ENCODE data around the gene TMEM254.
A peak's percentile ranks its signal among the peaks of the same experiment; 100 is the strongest.
"Not testable (repeated sequence)": the region's sequence is repeated elsewhere in the genome, so short reads cannot be mapped to it uniquely, and the experiment has no call there.

Gene TMEM254

GRCh38 chr10:80078448-80079311 lies at the start of gene TMEM254:
TSS of gene TMEM254 (plus strand) at chr10:80078665. CDS start at chr10:80078700, 35 bp downstream.
- peak; percentile 89 to 91 for DNase-seq

GRCh38 chr10:80029205-80029604 lies 49.3 kb upstream of the TMEM254 start:
- not testable (repeated sequence) for DNase-seq

GRCh38 chr10:80029865-80030264 lies 48.6 kb upstream of the TMEM254 start:
- DNase-seq, result not testable (repeated sequence)

GRCh38 chr10:80032503-80032902 lies 46.0 kb upstream of the TMEM254 start:
- DNase-seq, result no peak

- DNase-seq, result not testable (repeated sequence)
Observed at GRCh38 chr10:80034766-80035165, 43.7 kb upstream of the TMEM254 start.

GRCh38 chr10:80035430-80035829 lies 43.0 kb upstream of the TMEM254 start:
- DNase-seq, result not testable (repeated sequence)

- DNase-seq, result not testable (repeated sequence)
Observed at GRCh38 chr10:80036921-80037500, 41.5 kb upstream of the TMEM254 start.

GRCh38 chr10:80038226-80038625 lies 40.2 kb upstream of the TMEM254 start:
- not testable (repeated sequence) for DNase-seq

- no peak for DNase-seq
Observed at GRCh38 chr10:80041162-80041561, 37.3 kb upstream of the TMEM254 start.

GRCh38 chr10:80044935-80045334 lies 33.5 kb upstream of the TMEM254 start:
- peak in 1 of 2 experiments; percentile 17 for DNase-seq

- DNase-seq, result peak; percentile 79 to 80
Observed at GRCh38 chr10:80046629-80047441, 31.6 kb upstream of the TMEM254 start.

- DNase-seq, result no peak
Observed at GRCh38 chr10:80050752-80051151, 27.7 kb upstream of the TMEM254 start.

- no peak for DNase-seq
Observed at GRCh38 chr10:80051993-80052392, 26.5 kb upstream of the TMEM254 start.

GRCh38 chr10:80055760-80056159 lies 22.7 kb upstream of the TMEM254 start:
- DNase-seq, result no peak

- no peak for DNase-seq
Observed at GRCh38 chr10:80057171-80057570, 21.3 kb upstream of the TMEM254 start.

- no peak for DNase-seq
Observed at GRCh38 chr10:80064120-80064886, 14.2 kb upstream of the TMEM254 start.

- DNase-seq, result no peak
Observed at GRCh38 chr10:80066809-80067208, 11.7 kb upstream of the TMEM254 start.

- not testable (repeated sequence) for DNase-seq
Observed at GRCh38 chr10:80067821-80068220, 10.6 kb upstream of the TMEM254 start.

- no peak for DNase-seq
Observed at GRCh38 chr10:80068270-80068669, 10.2 kb upstream of the TMEM254 start.

- no peak for DNase-seq
Observed at GRCh38 chr10:80070057-80070456, 8.4 kb upstream of the TMEM254 start.

GRCh38 chr10:80072584-80072983 lies 5.9 kb upstream of the TMEM254 start:
- no peak for DNase-seq

- peak in 1 of 2 experiments; percentile 35 for DNase-seq
Observed at GRCh38 chr10:80075781-80076180, 2.7 kb upstream of the TMEM254 start.
